ENCODE results near the gene WIPF1.

The WIPF1 gene

GRCh38 chr2:174597345-174598047, at the start of gene WIPF1:
Gene WIPF1 (minus strand): TSS chr2:174597804. CDS start chr2:174585573, 12,231 bp downstream.
- peak; percentile 82 to 90 for DNase-seq

GRCh38 chr2:174645296-174645695, 47.7 kb upstream of the WIPF1 start:
- DNase-seq = no peak

GRCh38 chr2:174644406-174644805, 46.8 kb upstream of the WIPF1 start:
- no peak for DNase-seq

GRCh38 chr2:174643356-174643755, 45.8 kb upstream of the WIPF1 start:
- DNase-seq = no peak

GRCh38 chr2:174641168-174641567, 43.6 kb upstream of the WIPF1 start:
- no peak for DNase-seq

- DNase-seq = no peak
Measured at GRCh38 chr2:174636987-174637386, 39.4 kb upstream of the WIPF1 start.

- DNase-seq = no peak
Measured at GRCh38 chr2:174635776-174636404, 38.3 kb upstream of the WIPF1 start.

- DNase-seq = peak in 1 of 2 donors; percentile 70
Measured at GRCh38 chr2:174635015-174635593, 37.5 kb upstream of the WIPF1 start.

GRCh38 chr2:174634130-174635014, 36.8 kb upstream of the WIPF1 start:
- peak; percentile 74 to 85 for DNase-seq

- DNase-seq = no peak
Measured at GRCh38 chr2:174633623-174633930, 36.0 kb upstream of the WIPF1 start.

GRCh38 chr2:174632841-174633622, 35.4 kb upstream of the WIPF1 start:
- peak in 1 of 2 donors; percentile 53 for DNase-seq

GRCh38 chr2:174631009-174631981, 33.7 kb upstream of the WIPF1 start:
- DNase-seq = no peak

- DNase-seq = no peak
Measured at GRCh38 chr2:174630107-174630506, 32.5 kb upstream of the WIPF1 start.

- DNase-seq = no peak
Measured at GRCh38 chr2:174629506-174629905, 31.9 kb upstream of the WIPF1 start.

- no peak for DNase-seq
Measured at GRCh38 chr2:174628528-174629169, 31.0 kb upstream of the WIPF1 start.

- no peak for DNase-seq
Measured at GRCh38 chr2:174627216-174627615, 29.6 kb upstream of the WIPF1 start.

- no peak for DNase-seq
Measured at GRCh38 chr2:174624895-174625430, 27.4 kb upstream of the WIPF1 start.

GRCh38 chr2:174623690-174624089, 26.1 kb upstream of the WIPF1 start:
- no peak for DNase-seq

GRCh38 chr2:174623106-174623637, 25.6 kb upstream of the WIPF1 start:
- no peak for DNase-seq

- no peak for DNase-seq
Measured at GRCh38 chr2:174621323-174621722, 23.7 kb upstream of the WIPF1 start.

Data from CD4-positive, alpha-beta T cell treated with Interferon alpha-2 for 1 hour (primary cell).